ENCODE measurements around the gene TMEM115. TPM values are rescaled to one million over a fixed set of nuclear protein-coding genes. Genes with fewer than 3 reads are reported as not detected.

TMEM115 gene
- total and polyA plus RNA-seq, 3 donors from 2014 or later: 37.6 to 72.4 (median 63.2) TPM

- H3K27me3 ChIP-seq: no peaks in the 10 kb centered on the region
- no peaks in the 10 kb centered on the region for H3K36me3 ChIP-seq (ENCODE audit: low read depth, missing control alignments)
- H3K4me1 ChIP-seq: peaks cover 28% of the 10 kb centered on the region
- 73 to 74% methylated on average over 13 to 14 of the region's 14 CpGs for WGBS, 2 donors
- peak overlapping the region; percentile 78 to 87 for H3K27ac ChIP-seq
- no peak for TF ChIP-seq POLR2A (IDR thresholded peaks at IDR 0.05)
- TF ChIP-seq, protein P1, sequence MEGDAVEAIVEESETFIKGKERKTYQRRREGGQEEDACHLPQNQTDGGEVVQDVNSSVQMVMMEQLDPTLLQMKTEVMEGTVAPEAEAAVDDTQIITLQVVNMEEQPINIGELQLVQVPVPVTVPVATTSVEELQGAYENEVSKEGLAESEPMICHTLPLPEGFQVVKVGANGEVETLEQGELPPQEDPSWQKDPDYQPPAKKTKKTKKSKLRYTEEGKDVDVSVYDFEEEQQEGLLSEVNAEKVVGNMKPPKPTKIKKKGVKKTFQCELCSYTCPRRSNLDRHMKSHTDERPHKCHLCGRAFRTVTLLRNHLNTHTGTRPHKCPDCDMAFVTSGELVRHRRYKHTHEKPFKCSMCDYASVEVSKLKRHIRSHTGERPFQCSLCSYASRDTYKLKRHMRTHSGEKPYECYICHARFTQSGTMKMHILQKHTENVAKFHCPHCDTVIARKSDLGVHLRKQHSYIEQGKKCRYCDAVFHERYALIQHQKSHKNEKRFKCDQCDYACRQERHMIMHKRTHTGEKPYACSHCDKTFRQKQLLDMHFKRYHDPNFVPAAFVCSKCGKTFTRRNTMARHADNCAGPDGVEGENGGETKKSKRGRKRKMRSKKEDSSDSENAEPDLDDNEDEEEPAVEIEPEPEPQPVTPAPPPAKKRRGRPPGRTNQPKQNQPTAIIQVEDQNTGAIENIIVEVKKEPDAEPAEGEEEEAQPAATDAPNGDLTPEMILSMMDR (IDR thresholded peaks at IDR 0.05): no peak
- peak overlapping the region; percentile 47 to 53 for H3K4me3 ChIP-seq
- intact Hi-C loops (cut with DNase I; ENCODE audit: low total_unique reads): no loop called here
- DNase-seq: no peak
- H3K9me3 ChIP-seq: no peaks in the 10 kb centered on the region
These were observed 19.7 kb downstream of the TMEM115 start for GRCh38 chr3:50339485-50340146.

DNA sequence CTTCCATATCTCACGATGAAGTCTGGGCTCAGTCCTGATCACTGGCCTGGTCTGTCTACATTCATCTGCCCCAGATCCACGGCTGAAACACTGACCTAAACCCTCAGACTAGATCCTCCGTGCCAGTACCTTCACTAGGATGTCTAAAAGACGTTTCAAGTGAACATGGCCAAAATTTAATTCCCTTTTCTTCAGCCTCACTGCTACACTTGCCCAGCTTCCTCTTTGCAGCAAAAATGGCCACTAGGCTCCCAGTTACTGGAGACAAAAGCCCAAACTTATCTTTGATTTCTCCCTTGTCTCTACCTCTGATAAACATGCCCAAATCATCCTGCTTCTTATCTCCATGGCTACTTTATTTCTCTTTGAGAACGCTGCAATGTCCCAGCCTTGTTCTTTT lies 20.4 kb downstream of the TMEM115 start:
- no peak for TF ChIP-seq POLR2A (IDR thresholded peaks at IDR 0.05)
- TF ChIP-seq, protein P1 (IDR thresholded peaks at IDR 0.05): no peak
- H3K9me3 ChIP-seq: no peaks in the 10 kb centered on the region
- no peak overlapping the region for H3K4me3 ChIP-seq
- DNase-seq: no peak
- H3K36me3 ChIP-seq (ENCODE audit: low read depth, missing control alignments): no peaks in the 10 kb centered on the region
- H3K27me3 ChIP-seq: no peaks in the 10 kb centered on the region
- intact Hi-C loops (cut with DNase I; ENCODE audit: low total_unique reads): no loop called here
- peaks cover 32% of the 10 kb centered on the region for H3K4me1 ChIP-seq
- H3K27ac ChIP-seq: peak overlapping the region; percentile 87 to 97
- WGBS, 2 donors: 35 to 36% methylated on average over 5 of the region's 5 CpGs

DNA sequence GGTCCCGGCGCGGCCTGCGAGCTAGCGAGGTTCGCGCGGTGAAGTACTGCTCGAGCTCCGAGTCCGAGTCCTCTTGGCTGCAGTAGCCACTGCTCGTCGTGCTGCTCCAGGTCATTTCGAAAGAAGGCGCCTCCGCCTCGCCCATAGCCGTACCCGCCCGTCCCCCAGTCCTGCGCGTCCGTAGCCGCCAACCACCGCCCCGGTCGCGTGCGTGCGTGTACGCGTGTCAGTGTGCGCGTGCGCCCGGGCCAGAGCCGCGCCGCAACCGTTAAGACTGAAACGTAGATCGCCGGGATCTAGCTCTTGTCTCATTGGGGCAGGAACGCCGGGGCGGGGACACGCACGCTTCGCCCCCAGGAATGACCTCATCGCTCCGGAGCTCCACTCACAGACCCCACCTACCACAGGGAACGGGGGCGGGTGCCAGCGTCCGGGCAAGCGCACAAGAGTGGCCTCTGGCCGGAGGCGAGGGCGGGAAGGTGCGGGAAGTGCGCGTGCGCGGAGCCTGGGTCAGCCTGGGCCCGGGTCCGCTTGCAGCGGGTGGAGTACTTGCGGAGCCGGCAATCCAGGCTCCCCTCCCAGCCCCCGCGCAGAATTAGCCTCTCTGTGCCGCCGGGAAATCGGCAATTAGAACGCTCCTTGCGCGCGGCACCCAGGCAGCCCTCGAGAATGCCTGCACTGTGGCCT lies 22.0 kb downstream of the TMEM115 start:
- Histone ChIP-seq H3K36me3 (ENCODE audit: low read depth, missing control alignments) (no peaks in the 10 kb centered on the region), H3K4me1 (peaks cover 41% of the 10 kb centered on the region), H3K4me3 (peak overlapping the region; percentile 74 to 91), H3K27ac (peak overlapping the region; percentile 87 to 97), H3K27me3 (no peaks in the 10 kb centered on the region), H3K9me3 (no peaks in the 10 kb centered on the region)
- 1% methylated on average over 61 of the region's 79 CpGs; no CpG with 5 or more reads in 1 of the 2 donors for WGBS, 2 donors
- intact Hi-C loops (cut with DNase I; ENCODE audit: low total_unique reads): no loop called here
- DNase-seq: peak; percentile 99
- TF ChIP-seq POLR2A (IDR thresholded peaks at IDR 0.05): peak; percentile 21
- TF ChIP-seq, protein P1 (IDR thresholded peaks at IDR 0.05): no peak

- H3K4me3 ChIP-seq: peak overlapping the region; percentile 74 to 91
- no peak for DNase-seq
- H3K27ac ChIP-seq: peak overlapping the region; percentile 87 to 97
- no peaks in the 10 kb centered on the region for H3K27me3 ChIP-seq
- no peaks in the 10 kb centered on the region for H3K9me3 ChIP-seq
- H3K4me1 ChIP-seq: peaks cover 41% of the 10 kb centered on the region
- intact Hi-C loops (cut with DNase I; ENCODE audit: low total_unique reads): no loop called here
- no peaks in the 10 kb centered on the region for H3K36me3 ChIP-seq (ENCODE audit: low read depth, missing control alignments)
- 2 to 3% methylated on average over 8 to 15 of the region's 31 CpGs for WGBS, 2 donors
- TF ChIP-seq, protein P1 (IDR thresholded peaks at IDR 0.05): no peak
- no peak for TF ChIP-seq POLR2A (IDR thresholded peaks at IDR 0.05)
These were observed 22.7 kb downstream of the TMEM115 start for GRCh38 chr3:50336452-50337174.
